ENCODE data around the gene KIR2DL1. TPM values are rescaled to one million over a fixed set of nuclear protein-coding genes. Genes with fewer than 3 reads are reported as not detected.
"Not testable (repeated sequence)": the region's sequence is repeated elsewhere in the genome, so short reads cannot be mapped to it uniquely, and the experiment has no call there.

KIR2DL1 gene
- total RNA-seq, 1 donor from 2014 or later = not detected

- intact Hi-C loops (cut with micrococcal nuclease) = no loop called here
- H3K4me1 ChIP-seq = no peaks in the 10 kb centered on the region
- no peak for DNase-seq
- peaks cover 43% of the 10 kb centered on the region for H3K27me3 ChIP-seq (ENCODE audit: low read depth)
- no peak within 1 kb of the TSS for H3K27ac ChIP-seq (replicated peaks)
- no peak within 1 kb of the TSS for H3K4me3 ChIP-seq
- H3K9me3 ChIP-seq (replicated peaks) = peaks cover 4% of the 10 kb centered on the region
- no peaks in the 10 kb centered on the region for H3K36me3 ChIP-seq
- no peak for TF ChIP-seq CTCF (IDR thresholded peaks at IDR 0.05; ENCODE audit: borderline replicate concordance)
Measured at GRCh38 chr19:54803410-54803809, 33.8 kb downstream of the KIR2DL1 start, which contains the start of gene KIR2DL4. TSS of gene KIR2DL4 (plus strand) at chr19:54803610. CDS start at chr19:54803652, 42 bp downstream.

- Histone ChIP-seq H3K4me1 (no peaks in the 10 kb centered on the region), H3K27me3 (ENCODE audit: low read depth) (peaks cover 43% of the 10 kb centered on the region), H3K9me3 (replicated peaks) (peaks cover 5% of the 10 kb centered on the region), H3K36me3 (no peaks in the 10 kb centered on the region), H3K27ac (replicated peaks) (no peak overlapping the region), H3K4me3 (no peak overlapping the region)
- intact Hi-C loops (cut with micrococcal nuclease) = no loop called here
- TF ChIP-seq CTCF (IDR thresholded peaks at IDR 0.05; ENCODE audit: borderline replicate concordance) = no peak
- no peak for DNase-seq
Measured at GRCh38 chr19:54804101-54804500, 34.5 kb downstream of the KIR2DL1 start.

- intact Hi-C loops (cut with micrococcal nuclease) = no loop called here
- no peak overlapping the region for H3K27ac ChIP-seq (replicated peaks)
- no peak for DNase-seq
Measured at GRCh38 chr19:54804571-54804970, 35.0 kb downstream of the KIR2DL1 start.

GRCh38 chr19:54805665-54806515 lies 36.3 kb downstream of the KIR2DL1 start:
- TF ChIP-seq CTCF (IDR thresholded peaks at IDR 0.05; ENCODE audit: borderline replicate concordance) = no peak
- Histone ChIP-seq H3K36me3 (no peaks in the 10 kb centered on the region), H3K9me3 (replicated peaks) (peaks cover 5% of the 10 kb centered on the region), H3K4me3 (no peak overlapping the region), H3K27ac (replicated peaks) (no peak overlapping the region), H3K27me3 (ENCODE audit: low read depth) (peaks cover 43% of the 10 kb centered on the region), H3K4me1 (no peaks in the 10 kb centered on the region)
- no peak for DNase-seq
- intact Hi-C loops (cut with micrococcal nuclease) = no loop called here

More at GRCh38 chr19:54804571-54804970, 35.0 kb downstream of the KIR2DL1 start:
- Histone ChIP-seq H3K27me3 (ENCODE audit: low read depth) (peaks cover 43% of the 10 kb centered on the region), H3K9me3 (replicated peaks) (peaks cover 5% of the 10 kb centered on the region), H3K4me1 (no peaks in the 10 kb centered on the region), H3K4me3 (no peak overlapping the region), H3K36me3 (no peaks in the 10 kb centered on the region)
- no peak for TF ChIP-seq CTCF (IDR thresholded peaks at IDR 0.05; ENCODE audit: borderline replicate concordance)

GRCh38 chr19:54806516-54806838 lies 36.9 kb downstream of the KIR2DL1 start:
- no peak for DNase-seq
- peaks cover 8% of the 10 kb centered on the region for H3K9me3 ChIP-seq (replicated peaks)
- H3K27me3 ChIP-seq (ENCODE audit: low read depth) = peaks cover 43% of the 10 kb centered on the region
- H3K36me3 ChIP-seq = no peaks in the 10 kb centered on the region
- H3K4me3 ChIP-seq = no peak overlapping the region
- no peaks in the 10 kb centered on the region for H3K4me1 ChIP-seq
- intact Hi-C loops (cut with micrococcal nuclease) = no loop called here
- H3K27ac ChIP-seq (replicated peaks) = no peak overlapping the region
- TF ChIP-seq CTCF (IDR thresholded peaks at IDR 0.05; ENCODE audit: borderline replicate concordance) = no peak

- H3K27ac ChIP-seq (replicated peaks); H3K36me3 ChIP-seq; DNase-seq; intact Hi-C loops (cut with micrococcal nuclease); H3K4me1 ChIP-seq; H3K4me3 ChIP-seq: not testable (repeated sequence)
- H3K9me3 ChIP-seq (replicated peaks) = peaks cover 15% of the 10 kb centered on the region
- peaks cover 23% of the 10 kb centered on the region for H3K27me3 ChIP-seq (ENCODE audit: low read depth)
Measured at GRCh38 chr19:54814571-54814970, 45.0 kb downstream of the KIR2DL1 start.

- intact Hi-C loops (cut with micrococcal nuclease); DNase-seq: not testable (repeated sequence)
Measured at GRCh38 chr19:54816251-54816650, 46.7 kb downstream of the KIR2DL1 start, which contains the start of gene KIR3DL1. TSS of gene KIR3DL1 (plus strand) at chr19:54816468.

More at GRCh38 chr19:54816251-54816650, 46.7 kb downstream of the KIR2DL1 start, which contains the start of gene KIR3DL1:
- H3K4me3 ChIP-seq; H3K27ac ChIP-seq (replicated peaks); H3K4me1 ChIP-seq; H3K36me3 ChIP-seq: not testable (repeated sequence)
- H3K9me3 ChIP-seq (replicated peaks) = peaks cover 14% of the 10 kb centered on the region
- peaks cover 38% of the 10 kb centered on the region for H3K27me3 ChIP-seq (ENCODE audit: low read depth)

Measured in left ventricle myocardium inferior (tissue), 1 donor.